C4-2B (cell line): ENCODE data around the gene GAB4.

Source experiments
- CTCF ChIP-seq: fragments of 450-650 bp; conservative IDR thresholded peaks from 2 replicates; pipeline ENCODE4 v1.5.1; 2017; ENCODE audit warnings: mild to moderate bottlenecking
- ZFX ChIP-seq: fragments of 450-650 bp; IDR thresholded peaks from 2 replicates; pipeline ENCODE4 v1.6.1; 2017

- no peak for TF ChIP-seq CTCF
- no peak for TF ChIP-seq ZFX
These were observed 47.7 kb downstream of the GAB4 start for GRCh38 chr22:16960220-16960883.
